Measurements from ENCODE around the gene ACSF2.
A peak's percentile ranks its signal among the peaks of the same experiment; 100 is the strongest.
"Not testable (repeated sequence)": the region's sequence is repeated elsewhere in the genome, so short reads cannot be mapped to it uniquely, and the experiment has no call there.

ACSF2 gene

GRCh38 chr17:50468304-50469207 is 42.5 kb downstream of the ACSF2 start, which contains the start of gene CHAD:
CHAD (minus strand) TSS chr17:50468880; CDS start chr17:50468813, 67 bp downstream.
- TF ChIP-seq TAF1 (IDR thresholded peaks at IDR 0.05; ENCODE audit: low read depth, low read length) = no peak
- no peak for TF ChIP-seq PAX5 (IDR thresholded peaks at IDR 0.05; ENCODE audit: insufficient read depth, low read length, severe bottlenecking)
- no peak for TF ChIP-seq SPI1 (IDR thresholded peaks at IDR 0.05; ENCODE audit: low read depth, low read length)
- no peak for TF ChIP-seq POU2F2 (IDR thresholded peaks at IDR 0.05; ENCODE audit: low read depth, low read length)
- TF ChIP-seq POLR2AphosphoS5 (IDR thresholded peaks at IDR 0.05; ENCODE audit: low read depth, low read length) = no peak
- TF ChIP-seq POLR2A (IDR thresholded peaks at IDR 0.05; ENCODE audit: low read depth, low read length) = no peak

GRCh38 chr17:50469208-50469605 is 43.2 kb downstream of the ACSF2 start:
- no peak for DNase-seq (ENCODE audit: insufficient read length, low spot score)
- no peak for FAIRE-seq
- TF ChIP-seq POU2F2 (IDR thresholded peaks at IDR 0.05; ENCODE audit: low read depth, low read length) (no peak), POLR2AphosphoS5 (IDR thresholded peaks at IDR 0.05; ENCODE audit: low read depth, low read length) (no peak), SPI1 (IDR thresholded peaks at IDR 0.05; ENCODE audit: low read depth, low read length) (no peak), POLR2A (IDR thresholded peaks at IDR 0.05; ENCODE audit: low read depth, low read length) (no peak), TAF1 (IDR thresholded peaks at IDR 0.05; ENCODE audit: low read depth, low read length) (no peak), PAX5 (IDR thresholded peaks at IDR 0.05; ENCODE audit: insufficient read depth, low read length, severe bottlenecking) (no peak)

More at GRCh38 chr17:50468304-50469207, 42.5 kb downstream of the ACSF2 start, which contains the start of gene CHAD:
- FAIRE-seq (peak; percentile 5), DNase-seq (ENCODE audit: insufficient read length, low spot score) (no peak)

GRCh38 chr17:50469671-50470305 is 43.8 kb downstream of the ACSF2 start:
- no peak for TF ChIP-seq SPI1 (IDR thresholded peaks at IDR 0.05; ENCODE audit: low read depth, low read length)
- TF ChIP-seq PAX5 (IDR thresholded peaks at IDR 0.05; ENCODE audit: insufficient read depth, low read length, severe bottlenecking) = no peak
- no peak for TF ChIP-seq POU2F2 (IDR thresholded peaks at IDR 0.05; ENCODE audit: low read depth, low read length)
- TF ChIP-seq POLR2AphosphoS5 (IDR thresholded peaks at IDR 0.05; ENCODE audit: low read depth, low read length) = no peak
- TF ChIP-seq TAF1 (IDR thresholded peaks at IDR 0.05; ENCODE audit: low read depth, low read length) = no peak
- no peak for TF ChIP-seq POLR2A (IDR thresholded peaks at IDR 0.05; ENCODE audit: low read depth, low read length)
- no peak for FAIRE-seq
- DNase-seq (ENCODE audit: insufficient read length, low spot score) = no peak

GRCh38 chr17:50470426-50470825 is 44.4 kb downstream of the ACSF2 start:
- FAIRE-seq = no peak
- TF ChIP-seq SPI1 (IDR thresholded peaks at IDR 0.05; ENCODE audit: low read depth, low read length) (no peak), POLR2AphosphoS5 (IDR thresholded peaks at IDR 0.05; ENCODE audit: low read depth, low read length) (no peak), PAX5 (IDR thresholded peaks at IDR 0.05; ENCODE audit: insufficient read depth, low read length, severe bottlenecking) (no peak), POU2F2 (IDR thresholded peaks at IDR 0.05; ENCODE audit: low read depth, low read length) (no peak), POLR2A (IDR thresholded peaks at IDR 0.05; ENCODE audit: low read depth, low read length) (no peak), TAF1 (IDR thresholded peaks at IDR 0.05; ENCODE audit: low read depth, low read length) (no peak)
- no peak for DNase-seq (ENCODE audit: insufficient read length, low spot score)

- TF ChIP-seq SPI1 (IDR thresholded peaks at IDR 0.05; ENCODE audit: low read depth, low read length) = no peak
- no peak for TF ChIP-seq TAF1 (IDR thresholded peaks at IDR 0.05; ENCODE audit: low read depth, low read length)
- TF ChIP-seq POLR2AphosphoS5 (IDR thresholded peaks at IDR 0.05; ENCODE audit: low read depth, low read length) = no peak
- no peak for TF ChIP-seq POLR2A (IDR thresholded peaks at IDR 0.05; ENCODE audit: low read depth, low read length)
- FAIRE-seq (no peak), DNase-seq (ENCODE audit: insufficient read length, low spot score) (no peak)
Observed at GRCh38 chr17:50471009-50471905, 45.2 kb downstream of the ACSF2 start.

- no peak for DNase-seq (ENCODE audit: insufficient read length, low spot score)
- no peak for FAIRE-seq
- no peak for TF ChIP-seq PAX5 (IDR thresholded peaks at IDR 0.05; ENCODE audit: insufficient read depth, low read length, severe bottlenecking)
- no peak for TF ChIP-seq POU2F2 (IDR thresholded peaks at IDR 0.05; ENCODE audit: low read depth, low read length)
- no peak for TF ChIP-seq POLR2A (IDR thresholded peaks at IDR 0.05; ENCODE audit: low read depth, low read length)
- TF ChIP-seq SPI1 (IDR thresholded peaks at IDR 0.05; ENCODE audit: low read depth, low read length) = no peak
- no peak for TF ChIP-seq POLR2AphosphoS5 (IDR thresholded peaks at IDR 0.05; ENCODE audit: low read depth, low read length)
- no peak for TF ChIP-seq TAF1 (IDR thresholded peaks at IDR 0.05; ENCODE audit: low read depth, low read length)
Observed at GRCh38 chr17:50472286-50472685, 46.3 kb downstream of the ACSF2 start.

GRCh38 chr17:50472761-50473161 is 46.7 kb downstream of the ACSF2 start:
- not testable (repeated sequence) for FAIRE-seq; DNase-seq (ENCODE audit: insufficient read length, low spot score)

GRCh38 chr17:50473901-50474300 is 47.9 kb downstream of the ACSF2 start:
- TF ChIP-seq POU2F2 (IDR thresholded peaks at IDR 0.05; ENCODE audit: low read depth, low read length) = no peak
- no peak for TF ChIP-seq POLR2A (IDR thresholded peaks at IDR 0.05; ENCODE audit: low read depth, low read length)
- no peak for TF ChIP-seq TAF1 (IDR thresholded peaks at IDR 0.05; ENCODE audit: low read depth, low read length)
- no peak for TF ChIP-seq PAX5 (IDR thresholded peaks at IDR 0.05; ENCODE audit: insufficient read depth, low read length, severe bottlenecking)
- no peak for TF ChIP-seq SPI1 (IDR thresholded peaks at IDR 0.05; ENCODE audit: low read depth, low read length)
- TF ChIP-seq POLR2AphosphoS5 (IDR thresholded peaks at IDR 0.05; ENCODE audit: low read depth, low read length) = no peak
- FAIRE-seq (no peak), DNase-seq (ENCODE audit: insufficient read length, low spot score) (no peak)

GRCh38 chr17:50474523-50474922 is 48.5 kb downstream of the ACSF2 start:
- TF ChIP-seq SPI1 (IDR thresholded peaks at IDR 0.05; ENCODE audit: low read depth, low read length) (no peak), PAX5 (IDR thresholded peaks at IDR 0.05; ENCODE audit: insufficient read depth, low read length, severe bottlenecking) (no peak), POU2F2 (IDR thresholded peaks at IDR 0.05; ENCODE audit: low read depth, low read length) (no peak), TAF1 (IDR thresholded peaks at IDR 0.05; ENCODE audit: low read depth, low read length) (no peak), POLR2A (IDR thresholded peaks at IDR 0.05; ENCODE audit: low read depth, low read length) (no peak), POLR2AphosphoS5 (IDR thresholded peaks at IDR 0.05; ENCODE audit: low read depth, low read length) (no peak)
- FAIRE-seq = no peak
- DNase-seq (ENCODE audit: insufficient read length, low spot score) = no peak

Measured in GM12891 (cell line).